SU-DHL-6 (cell line): ENCODE data around the gene CAMKK2.

ENCODE experiments used
- H2AFZ ChIP-seq: fragments of 200-600 bp; sonication (generic); 2 replicates; pipeline ENCODE4 v1.6.1; 2014; ENCODE audit warnings: low read depth, mild to moderate bottlenecking, moderate library complexity, mixed read lengths, antibody characterized with exemption, low read length; ENCODE audit not compliant: severe bottlenecking
- H3F3A ChIP-seq: fragments of 200-600 bp; shearing (Covaris generic); 2 replicates; pipeline ENCODE4 v1.6.0; 2016; ENCODE audit warnings: antibody characterized with exemption, mild to moderate bottlenecking; ENCODE audit not compliant: insufficient read depth
- H3K27ac ChIP-seq: fragments of 200-600 bp; sonication (generic); 2 replicates; pipeline ENCODE4 v1.5.1; 2016; ENCODE audit warnings: low read depth, mild to moderate bottlenecking, low read length, moderate library complexity, mixed read lengths
- H3K27me3 ChIP-seq: fragments of 200-600 bp; sonication (generic), shearing (Covaris generic); 2 replicates; pipeline ENCODE4 v1.6.0; 2014; ENCODE audit warnings: mild to moderate bottlenecking, low read length
- H3K36me3 ChIP-seq: fragments of 200-600 bp; sonication (generic); 2 replicates; pipeline ENCODE4 v1.6.1; 2014; ENCODE audit warnings: mild to moderate bottlenecking, low read length, mixed read lengths
- H3K4me2 ChIP-seq: fragments of 300-600, 200-600 bp; shearing (Covaris generic), sonication (generic); 2 replicates; pipeline ENCODE4 v1.6.0; 2014; ENCODE audit warnings: low read length, low read depth, mild to moderate bottlenecking; ENCODE audit not compliant: poor library complexity, severe bottlenecking
- H3K4me3 ChIP-seq: fragments of 200-600 bp; sonication (generic); 2 replicates; pipeline ENCODE4 v1.5.1; 2014; ENCODE audit warnings: antibody characterized with exemption, low read length, mild to moderate bottlenecking, mixed read lengths; ENCODE audit not compliant: insufficient read depth, poor library complexity, severe bottlenecking
- H3K79me2 ChIP-seq: fragments of 200-600 bp; sonication (generic); 2 replicates; pipeline ENCODE4 v1.6.1; 2014; ENCODE audit warnings: mild to moderate bottlenecking, low read length, moderate library complexity; ENCODE audit not compliant: insufficient read depth
- H3K9ac ChIP-seq: fragments of 200-600 bp; sonication (generic); 2 replicates; pipeline ENCODE4 v1.7.0; 2014; ENCODE audit warnings: mild to moderate bottlenecking, low read length
- H3K9me2 ChIP-seq: fragments of 200-600 bp; sonication (generic); replicated peaks from 2 replicates; pipeline ENCODE4 v1.6.1; 2014; ENCODE audit warnings: low read length; ENCODE audit not compliant: insufficient read depth
- H3K9me3 ChIP-seq: fragments of 200-600 bp; sonication (generic); 2 replicates; pipeline ENCODE4 v1.6.1; 2014; ENCODE audit warnings: low read length, mixed read lengths; ENCODE audit not compliant: insufficient read depth
- H4K20me1 ChIP-seq: fragments of 200-600 bp; sonication (generic); 2 replicates; pipeline ENCODE4 v1.6.1; 2014; ENCODE audit warnings: low read depth, mild to moderate bottlenecking, antibody characterized with exemption, low read length, moderate library complexity, mixed read lengths
- EZH2phosphoT487 ChIP-seq: fragments of 200-600 bp; sonication (generic), shearing (Covaris generic); conservative IDR thresholded peaks from 2 replicates; pipeline ENCODE4 v1.6.1; 2018; ENCODE audit warnings: mild to moderate bottlenecking, antibody characterized with exemption, low read length, moderate library complexity, mixed read lengths
- TF ChIP-seq, protein P1 (sequence below): fragments of 200-600 bp; sonication (generic); IDR thresholded peaks from one replicate; pipeline ENCODE4 v1.5.1; 2017; ENCODE audit warnings: antibody characterized with exemption, mild to moderate bottlenecking, low read length, moderate library complexity; ENCODE audit not compliant: insufficient read depth, poor library complexity, severe bottlenecking

Gene CAMKK2

DNA sequence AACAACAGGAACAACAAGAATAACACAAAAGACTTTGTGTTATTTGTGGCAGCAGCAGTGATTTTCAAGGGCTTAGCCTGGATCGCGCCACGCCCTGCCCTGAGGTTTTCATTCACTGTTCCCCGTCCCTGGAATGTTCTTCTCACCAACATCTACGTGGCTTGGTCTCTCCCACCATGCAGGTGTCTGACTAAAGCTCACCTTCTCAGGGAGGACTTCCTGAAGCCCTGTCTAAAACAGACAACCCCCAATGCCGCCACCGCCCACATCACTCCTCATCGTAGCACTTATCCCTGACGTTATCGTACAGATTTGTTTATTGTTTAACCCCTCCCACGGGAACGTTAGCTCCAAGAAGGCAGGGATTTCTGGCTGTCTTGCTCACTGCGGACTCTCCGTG is 46.1 kb downstream of the CAMKK2 start:
- H2AFZ ChIP-seq = no peak overlapping the region
- H3K4me2 ChIP-seq = no peak overlapping the region
- H3K27ac ChIP-seq = no peak overlapping the region
- H3K9me2 ChIP-seq = no peaks in the 10 kb centered on the region
- no peak overlapping the region for H3K9ac ChIP-seq
- H3K4me3 ChIP-seq = no peak overlapping the region
- H3K9me3 ChIP-seq = no peaks in the 10 kb centered on the region
- no peaks in the 10 kb centered on the region for H3K79me2 ChIP-seq
- TF ChIP-seq, protein P1, sequence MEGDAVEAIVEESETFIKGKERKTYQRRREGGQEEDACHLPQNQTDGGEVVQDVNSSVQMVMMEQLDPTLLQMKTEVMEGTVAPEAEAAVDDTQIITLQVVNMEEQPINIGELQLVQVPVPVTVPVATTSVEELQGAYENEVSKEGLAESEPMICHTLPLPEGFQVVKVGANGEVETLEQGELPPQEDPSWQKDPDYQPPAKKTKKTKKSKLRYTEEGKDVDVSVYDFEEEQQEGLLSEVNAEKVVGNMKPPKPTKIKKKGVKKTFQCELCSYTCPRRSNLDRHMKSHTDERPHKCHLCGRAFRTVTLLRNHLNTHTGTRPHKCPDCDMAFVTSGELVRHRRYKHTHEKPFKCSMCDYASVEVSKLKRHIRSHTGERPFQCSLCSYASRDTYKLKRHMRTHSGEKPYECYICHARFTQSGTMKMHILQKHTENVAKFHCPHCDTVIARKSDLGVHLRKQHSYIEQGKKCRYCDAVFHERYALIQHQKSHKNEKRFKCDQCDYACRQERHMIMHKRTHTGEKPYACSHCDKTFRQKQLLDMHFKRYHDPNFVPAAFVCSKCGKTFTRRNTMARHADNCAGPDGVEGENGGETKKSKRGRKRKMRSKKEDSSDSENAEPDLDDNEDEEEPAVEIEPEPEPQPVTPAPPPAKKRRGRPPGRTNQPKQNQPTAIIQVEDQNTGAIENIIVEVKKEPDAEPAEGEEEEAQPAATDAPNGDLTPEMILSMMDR = no peak
- TF ChIP-seq EZH2phosphoT487 = no peak
- H4K20me1 ChIP-seq = no peaks in the 10 kb centered on the region
- peaks cover 17% of the 10 kb centered on the region; the same call in 1 of the 2 replicates for H3F3A ChIP-seq
- no peaks in the 10 kb centered on the region for H3K27me3 ChIP-seq
- H3K36me3 ChIP-seq = peaks cover under 1% of the 10 kb centered on the region; the same call in 1 of the 2 replicates

DNA sequence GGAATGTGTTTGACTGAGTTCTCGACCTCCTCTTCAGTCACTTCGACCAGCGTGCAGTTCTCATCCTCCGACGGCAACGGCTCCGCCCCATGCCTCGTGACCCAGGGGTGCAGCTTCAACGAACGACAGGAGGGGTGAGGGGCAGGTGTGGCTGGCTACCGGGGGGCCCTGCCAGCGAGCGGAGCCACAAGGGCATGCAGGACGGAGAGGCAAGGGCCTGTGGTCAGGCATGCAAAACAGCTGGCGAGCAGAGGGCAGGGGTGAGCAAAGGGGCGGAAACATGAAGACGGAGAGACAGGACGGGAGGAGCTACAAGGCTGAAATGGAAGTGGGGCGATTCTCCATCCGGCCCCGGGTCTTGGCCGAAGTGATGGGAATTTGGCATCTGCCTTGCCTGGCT is 47.9 kb downstream of the CAMKK2 start:
- H3K4me2 ChIP-seq = peak overlapping the region; percentile 38
- no peak overlapping the region for H3K4me3 ChIP-seq
- H2AFZ ChIP-seq = peak overlapping the region; percentile 52
- no peaks in the 10 kb centered on the region for H3K9me2 ChIP-seq
- peaks cover 17% of the 10 kb centered on the region; the same call in 1 of the 2 replicates for H3F3A ChIP-seq
- H3K9ac ChIP-seq = peak overlapping the region; percentile 30; the same call in 1 of the 2 replicates
- no peaks in the 10 kb centered on the region for H4K20me1 ChIP-seq
- H3K27me3 ChIP-seq = no peaks in the 10 kb centered on the region
- no peaks in the 10 kb centered on the region for H3K9me3 ChIP-seq
- no peaks in the 10 kb centered on the region for H3K79me2 ChIP-seq
- TF ChIP-seq, protein P1 = no peak
- TF ChIP-seq EZH2phosphoT487 = no peak
- H3K36me3 ChIP-seq = no peaks in the 10 kb centered on the region
- H3K27ac ChIP-seq = peak overlapping the region; percentile 61

DNA sequence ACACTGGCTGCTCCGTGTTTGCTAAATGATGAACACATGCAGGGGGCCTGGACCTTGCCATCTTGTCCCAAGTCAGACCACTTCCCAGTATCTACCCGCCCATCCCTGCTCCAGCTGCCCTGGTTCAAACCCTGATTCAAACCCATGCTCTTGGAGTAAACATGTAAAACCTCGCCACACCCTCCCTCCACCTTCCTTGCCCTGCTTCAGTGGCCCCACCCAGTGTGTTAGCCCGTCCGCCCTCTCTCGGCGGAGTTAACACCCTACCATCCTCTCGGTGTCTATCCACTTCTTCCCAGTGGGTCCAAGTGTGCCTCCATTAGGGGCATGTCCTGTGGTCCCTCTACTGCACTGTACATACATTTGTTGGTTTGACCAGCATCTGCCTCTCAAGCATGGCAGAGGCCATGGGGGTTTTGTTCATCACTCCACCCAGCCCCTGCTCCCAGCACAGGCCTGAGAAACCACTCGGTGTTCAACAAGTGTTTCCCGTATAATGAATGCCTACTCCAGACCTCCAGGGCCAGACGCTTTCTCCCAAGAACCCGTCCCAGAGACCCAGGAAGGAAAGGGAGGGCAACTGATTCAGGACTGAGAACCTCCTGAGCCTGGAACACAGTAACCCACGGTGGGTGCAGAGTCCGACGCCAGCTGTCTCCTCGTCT is 49.5 kb downstream of the CAMKK2 start:
- no peaks in the 10 kb centered on the region for H3K27me3 ChIP-seq
- TF ChIP-seq, protein P1 = no peak
- TF ChIP-seq EZH2phosphoT487 = no peak
- no peak overlapping the region for H2AFZ ChIP-seq
- H3K4me3 ChIP-seq = no peak overlapping the region
- no peak overlapping the region for H3K27ac ChIP-seq
- no peak overlapping the region for H3K4me2 ChIP-seq
- no peaks in the 10 kb centered on the region for H3K79me2 ChIP-seq
- no peak overlapping the region for H3K9ac ChIP-seq
- H3F3A ChIP-seq = peaks cover 17% of the 10 kb centered on the region; the same call in 1 of the 2 replicates
- H3K9me2 ChIP-seq = no peaks in the 10 kb centered on the region
- H3K36me3 ChIP-seq = no peaks in the 10 kb centered on the region
- H4K20me1 ChIP-seq = no peaks in the 10 kb centered on the region
- H3K9me3 ChIP-seq = no peaks in the 10 kb centered on the region
